DND-41 (cell line): ENCODE data around the gene KAZN.

Experiments used
- EZH2 ChIP-seq: IDR thresholded peaks from 3 replicates; pipeline ENCODE4 v1.6.1; 2012; ENCODE audit warnings: borderline replicate concordance, low read depth, mild to moderate bottlenecking, moderate library complexity, low read length, inconsistent platforms; ENCODE audit not compliant: severe bottlenecking
- TF ChIP-seq, protein P1 (sequence below): IDR thresholded peaks from 2 replicates; pipeline ENCODE4 v1.5.1; 2012; ENCODE audit warnings: borderline replicate concordance, low read length, moderate library complexity, mild to moderate bottlenecking; ENCODE audit not compliant: poor library complexity, severe bottlenecking; ENCODE audit errors: extremely low read depth

- TF ChIP-seq EZH2, result no peak
- TF ChIP-seq, protein P1, sequence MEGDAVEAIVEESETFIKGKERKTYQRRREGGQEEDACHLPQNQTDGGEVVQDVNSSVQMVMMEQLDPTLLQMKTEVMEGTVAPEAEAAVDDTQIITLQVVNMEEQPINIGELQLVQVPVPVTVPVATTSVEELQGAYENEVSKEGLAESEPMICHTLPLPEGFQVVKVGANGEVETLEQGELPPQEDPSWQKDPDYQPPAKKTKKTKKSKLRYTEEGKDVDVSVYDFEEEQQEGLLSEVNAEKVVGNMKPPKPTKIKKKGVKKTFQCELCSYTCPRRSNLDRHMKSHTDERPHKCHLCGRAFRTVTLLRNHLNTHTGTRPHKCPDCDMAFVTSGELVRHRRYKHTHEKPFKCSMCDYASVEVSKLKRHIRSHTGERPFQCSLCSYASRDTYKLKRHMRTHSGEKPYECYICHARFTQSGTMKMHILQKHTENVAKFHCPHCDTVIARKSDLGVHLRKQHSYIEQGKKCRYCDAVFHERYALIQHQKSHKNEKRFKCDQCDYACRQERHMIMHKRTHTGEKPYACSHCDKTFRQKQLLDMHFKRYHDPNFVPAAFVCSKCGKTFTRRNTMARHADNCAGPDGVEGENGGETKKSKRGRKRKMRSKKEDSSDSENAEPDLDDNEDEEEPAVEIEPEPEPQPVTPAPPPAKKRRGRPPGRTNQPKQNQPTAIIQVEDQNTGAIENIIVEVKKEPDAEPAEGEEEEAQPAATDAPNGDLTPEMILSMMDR, result no peak
Measured at GRCh38 chr1:14648896-14649855, 50.7 kb downstream of the KAZN start.
